ENCODE measurements around the gene SLITRK5. TPM values are rescaled to one million over a fixed set of nuclear protein-coding genes. Genes with fewer than 3 reads are reported as not detected.

Gene SLITRK5
- total and polyA plus RNA-seq, 2 donors (not counting 1 experiment from before 2014, with no cell fraction given) = 0.09 to 0.17 TPM

DNA sequence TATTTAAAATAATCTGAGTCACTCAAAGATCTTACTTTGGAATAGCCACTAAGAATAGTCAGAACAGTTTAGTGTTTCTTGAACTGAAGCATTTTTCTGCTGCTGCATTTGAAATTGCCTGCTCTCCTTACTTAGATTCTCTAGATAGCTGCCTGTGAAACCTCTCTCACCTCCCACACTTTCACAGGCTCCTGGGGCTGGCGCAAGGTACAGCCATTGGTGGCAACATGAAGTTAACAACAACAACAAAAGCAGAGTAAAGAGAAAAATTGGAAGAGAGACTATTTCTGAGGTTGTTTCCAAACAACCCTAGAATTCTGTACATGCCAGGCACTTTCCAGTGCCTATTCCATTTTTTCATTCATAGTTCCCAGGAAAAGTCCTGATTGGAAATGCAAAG, 25.3 kb downstream of the SLITRK5 start:
- Histone ChIP-seq H3K4me3 (replicated peaks in 1 of 4; ENCODE audit: control extremely low read depth in 1 of 4, insufficient read depth in 1 of 4, low read depth in 3 of 4, low read length in 4 of 4) (no peak overlapping the region), H3K27me3 (ENCODE audit: control insufficient read depth, insufficient read depth, low read length) (no peaks in the 10 kb centered on the region), H3K9me3 (ENCODE audit: control insufficient read depth, insufficient read depth, low read depth, low read length) (no peaks in the 10 kb centered on the region), H3K36me3 (ENCODE audit: control insufficient read depth, insufficient read depth, low read length) (no peaks in the 10 kb centered on the region), H3K79me2 (ENCODE audit: control insufficient read depth, insufficient read depth, low read length) (no peaks in the 10 kb centered on the region), H3K27ac (ENCODE audit: insufficient read depth, low read length) (no peak overlapping the region), H3K4me1 (ENCODE audit: control insufficient read depth, extremely low read depth, insufficient read depth, low read length) (no peaks in the 10 kb centered on the region), H2AFZ (ENCODE audit: low read length) (no peak overlapping the region), H4K20me1 (ENCODE audit: control insufficient read depth, extremely low read depth, insufficient read depth, low read length) (no peaks in the 10 kb centered on the region), H3K4me2 (ENCODE audit: extremely low read depth, insufficient read depth, low read length) (no peak overlapping the region), H3K9ac (ENCODE audit: insufficient read depth, low read length) (no peak overlapping the region)
- no peak for DNase-seq (ENCODE audit: low read depth in 2 of 2)
- TF ChIP-seq, protein P1, sequence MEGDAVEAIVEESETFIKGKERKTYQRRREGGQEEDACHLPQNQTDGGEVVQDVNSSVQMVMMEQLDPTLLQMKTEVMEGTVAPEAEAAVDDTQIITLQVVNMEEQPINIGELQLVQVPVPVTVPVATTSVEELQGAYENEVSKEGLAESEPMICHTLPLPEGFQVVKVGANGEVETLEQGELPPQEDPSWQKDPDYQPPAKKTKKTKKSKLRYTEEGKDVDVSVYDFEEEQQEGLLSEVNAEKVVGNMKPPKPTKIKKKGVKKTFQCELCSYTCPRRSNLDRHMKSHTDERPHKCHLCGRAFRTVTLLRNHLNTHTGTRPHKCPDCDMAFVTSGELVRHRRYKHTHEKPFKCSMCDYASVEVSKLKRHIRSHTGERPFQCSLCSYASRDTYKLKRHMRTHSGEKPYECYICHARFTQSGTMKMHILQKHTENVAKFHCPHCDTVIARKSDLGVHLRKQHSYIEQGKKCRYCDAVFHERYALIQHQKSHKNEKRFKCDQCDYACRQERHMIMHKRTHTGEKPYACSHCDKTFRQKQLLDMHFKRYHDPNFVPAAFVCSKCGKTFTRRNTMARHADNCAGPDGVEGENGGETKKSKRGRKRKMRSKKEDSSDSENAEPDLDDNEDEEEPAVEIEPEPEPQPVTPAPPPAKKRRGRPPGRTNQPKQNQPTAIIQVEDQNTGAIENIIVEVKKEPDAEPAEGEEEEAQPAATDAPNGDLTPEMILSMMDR (conservative IDR thresholded peaks at IDR 0.05 in 1 of 2, IDR thresholded peaks at IDR 0.05 in 1 of 2; ENCODE audit: low read depth in 1 of 2, low read length in 2 of 2) = no peak
- TF ChIP-seq EZH2 (IDR thresholded peaks at IDR 0.05; ENCODE audit: low read length, missing control alignments) = no peak

DNA sequence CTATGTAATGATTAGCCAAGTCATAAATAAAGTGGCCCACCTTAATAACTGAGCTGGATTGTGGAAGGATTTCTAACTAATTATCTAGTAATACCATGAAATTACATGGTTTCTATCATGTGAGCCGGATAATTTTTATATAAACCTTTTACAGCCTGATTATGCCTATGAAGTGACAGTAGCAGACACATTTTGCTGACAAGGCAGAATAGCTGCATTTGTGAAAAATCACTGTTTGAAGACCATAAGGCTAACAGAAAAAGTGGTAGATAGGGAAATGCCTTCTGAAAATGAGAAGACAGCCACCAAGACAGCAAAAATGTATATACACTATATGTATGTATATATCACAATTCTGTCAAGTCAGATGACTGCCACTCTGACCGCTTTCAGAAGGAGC, 27.1 kb downstream of the SLITRK5 start:
- Histone ChIP-seq H3K4me3 (replicated peaks in 1 of 4; ENCODE audit: control extremely low read depth in 1 of 4, insufficient read depth in 1 of 4, low read depth in 3 of 4, low read length in 4 of 4) (no peak overlapping the region), H4K20me1 (ENCODE audit: control insufficient read depth, extremely low read depth, insufficient read depth, low read length) (no peaks in the 10 kb centered on the region), H3K9me3 (ENCODE audit: control insufficient read depth, insufficient read depth, low read depth, low read length) (no peaks in the 10 kb centered on the region), H3K27ac (ENCODE audit: insufficient read depth, low read length) (no peak overlapping the region), H2AFZ (ENCODE audit: low read length) (no peak overlapping the region), H3K27me3 (ENCODE audit: control insufficient read depth, insufficient read depth, low read length) (no peaks in the 10 kb centered on the region), H3K79me2 (ENCODE audit: control insufficient read depth, insufficient read depth, low read length) (no peaks in the 10 kb centered on the region), H3K36me3 (ENCODE audit: control insufficient read depth, insufficient read depth, low read length) (no peaks in the 10 kb centered on the region), H3K4me1 (ENCODE audit: control insufficient read depth, extremely low read depth, insufficient read depth, low read length) (no peaks in the 10 kb centered on the region), H3K4me2 (ENCODE audit: extremely low read depth, insufficient read depth, low read length) (no peak overlapping the region), H3K9ac (ENCODE audit: insufficient read depth, low read length) (no peak overlapping the region)
- TF ChIP-seq, protein P1 (conservative IDR thresholded peaks at IDR 0.05 in 1 of 2, IDR thresholded peaks at IDR 0.05 in 1 of 2; ENCODE audit: low read depth in 1 of 2, low read length in 2 of 2) = no peak
- TF ChIP-seq EZH2 (IDR thresholded peaks at IDR 0.05; ENCODE audit: low read length, missing control alignments) = no peak
- DNase-seq (ENCODE audit: low read depth in 2 of 2) = no peak

DNA sequence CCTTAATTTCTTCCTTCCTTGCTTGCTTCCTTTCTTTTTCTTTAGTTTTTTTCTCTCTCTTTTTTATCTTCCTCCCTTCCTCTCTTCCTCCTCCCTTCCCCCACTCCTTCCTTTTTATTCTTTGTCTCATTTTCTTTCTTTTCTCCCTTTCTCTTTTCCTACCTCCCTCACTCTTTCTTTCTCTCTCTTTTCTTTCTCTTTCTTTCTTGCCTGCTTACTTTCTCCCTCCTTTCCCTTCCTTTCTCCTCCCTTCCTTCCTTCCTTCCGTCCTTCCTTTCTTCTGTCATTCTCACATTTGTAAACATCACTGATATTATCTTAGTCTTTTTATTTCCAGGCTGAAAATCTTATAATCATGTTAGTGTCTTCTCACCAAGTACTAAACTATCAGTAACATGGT, 38.8 kb downstream of the SLITRK5 start:
- H3K4me3 ChIP-seq (replicated peaks in 1 of 4; ENCODE audit: control extremely low read depth in 1 of 4, insufficient read depth in 1 of 4, low read depth in 3 of 4, low read length in 4 of 4) = no peak overlapping the region
- no peaks in the 10 kb centered on the region for H3K27me3 ChIP-seq (ENCODE audit: control insufficient read depth, insufficient read depth, low read length)
- H3K9ac ChIP-seq (ENCODE audit: insufficient read depth, low read length) = no peak overlapping the region
- H3K27ac ChIP-seq (ENCODE audit: insufficient read depth, low read length) = no peak overlapping the region
- no peaks in the 10 kb centered on the region for H3K79me2 ChIP-seq (ENCODE audit: control insufficient read depth, insufficient read depth, low read length)
- H4K20me1 ChIP-seq (ENCODE audit: control insufficient read depth, extremely low read depth, insufficient read depth, low read length) = no peaks in the 10 kb centered on the region
- H2AFZ ChIP-seq (ENCODE audit: low read length) = no peak overlapping the region
- H3K36me3 ChIP-seq (ENCODE audit: control insufficient read depth, insufficient read depth, low read length) = no peaks in the 10 kb centered on the region
- no peak for DNase-seq (ENCODE audit: low read depth in 2 of 2)
- no peaks in the 10 kb centered on the region for H3K4me1 ChIP-seq (ENCODE audit: control insufficient read depth, extremely low read depth, insufficient read depth, low read length)
- H3K4me2 ChIP-seq (ENCODE audit: extremely low read depth, insufficient read depth, low read length) = no peak overlapping the region
- H3K9me3 ChIP-seq (ENCODE audit: control insufficient read depth, insufficient read depth, low read depth, low read length) = no peaks in the 10 kb centered on the region
- TF ChIP-seq EZH2 (IDR thresholded peaks at IDR 0.05; ENCODE audit: low read length, missing control alignments) = no peak
- TF ChIP-seq, protein P1 (conservative IDR thresholded peaks at IDR 0.05 in 1 of 2, IDR thresholded peaks at IDR 0.05 in 1 of 2; ENCODE audit: low read depth in 1 of 2, low read length in 2 of 2) = no peak
